Measurements from ENCODE around the gene KCNH8.

The KCNH8 gene

GRCh38 chr3:19107719-19108118, 40.6 kb upstream of the KCNH8 start:
- TF ChIP-seq CTCF (IDR thresholded peaks at IDR 0.05; ENCODE audit: low read depth, low read length, missing control alignments): no peak
- DNase-seq (ENCODE audit: low read depth): no peak
- H3K4me3 ChIP-seq (ENCODE audit: low read depth, low read length): no peak overlapping the region
- in situ Hi-C loops (cut with HindIII; ENCODE audit: low sequenced_read_pairs): no loop called here

- in situ Hi-C loops (cut with HindIII; ENCODE audit: low sequenced_read_pairs): no loop called here
- H3K4me3 ChIP-seq (ENCODE audit: low read depth, low read length): no peak overlapping the region
- TF ChIP-seq CTCF (IDR thresholded peaks at IDR 0.05; ENCODE audit: low read depth, low read length, missing control alignments): no peak
- DNase-seq (ENCODE audit: low read depth): no peak
These were observed 37.9 kb upstream of the KCNH8 start for GRCh38 chr3:19110335-19110895.

- DNase-seq (ENCODE audit: low read depth): no peak
- in situ Hi-C loops (cut with HindIII; ENCODE audit: low sequenced_read_pairs): no loop called here
- no peak for TF ChIP-seq CTCF (IDR thresholded peaks at IDR 0.05; ENCODE audit: low read depth, low read length, missing control alignments)
- H3K4me3 ChIP-seq (ENCODE audit: low read depth, low read length): no peak overlapping the region
These were observed 33.8 kb upstream of the KCNH8 start for GRCh38 chr3:19114461-19114860.

- TF ChIP-seq CTCF (IDR thresholded peaks at IDR 0.05; ENCODE audit: low read depth, low read length, missing control alignments): no peak
- no peak overlapping the region for H3K4me3 ChIP-seq (ENCODE audit: low read depth, low read length)
- in situ Hi-C loops (cut with HindIII; ENCODE audit: low sequenced_read_pairs): no loop called here
- no peak for DNase-seq (ENCODE audit: low read depth)
These were observed 32.1 kb upstream of the KCNH8 start for GRCh38 chr3:19116239-19116638.

- in situ Hi-C loops (cut with HindIII; ENCODE audit: low sequenced_read_pairs): no loop called here
- DNase-seq (ENCODE audit: low read depth): no peak
- no peak overlapping the region for H3K4me3 ChIP-seq (ENCODE audit: low read depth, low read length)
- TF ChIP-seq CTCF (IDR thresholded peaks at IDR 0.05; ENCODE audit: low read depth, low read length, missing control alignments): no peak
These were observed 23.6 kb upstream of the KCNH8 start for GRCh38 chr3:19124752-19125151.

- no peak overlapping the region for H3K4me3 ChIP-seq (ENCODE audit: low read depth, low read length)
- DNase-seq (ENCODE audit: low read depth): no peak
- TF ChIP-seq CTCF (IDR thresholded peaks at IDR 0.05; ENCODE audit: low read depth, low read length, missing control alignments): no peak
- in situ Hi-C loops (cut with HindIII; ENCODE audit: low sequenced_read_pairs): no loop called here
These were observed 8.4 kb upstream of the KCNH8 start for GRCh38 chr3:19139863-19140262.

All from astrocyte of the cerebellum (primary cell).